ENCODE measurements around the gene DYNC2LI1.
A peak's percentile ranks its signal among the peaks of the same experiment; 100 is the strongest.

DYNC2LI1 gene

GRCh38 chr2:43762286-43762685, 11.6 kb upstream of the DYNC2LI1 start:
- DNase-seq (ENCODE audit: extremely low read depth in 1 of 2, low read depth in 1 of 2) = no peak

- DNase-seq (ENCODE audit: extremely low read depth in 1 of 2, low read depth in 1 of 2) = no peak
These were observed 10.7 kb upstream of the DYNC2LI1 start for GRCh38 chr2:43763091-43763490.

GRCh38 chr2:43764086-43764705, 9.6 kb upstream of the DYNC2LI1 start:
- DNase-seq (ENCODE audit: extremely low read depth in 1 of 2, low read depth in 1 of 2) = no peak

- DNase-seq (ENCODE audit: extremely low read depth in 1 of 2, low read depth in 1 of 2) = no peak
These were observed 7.8 kb upstream of the DYNC2LI1 start for GRCh38 chr2:43766006-43766405.

GRCh38 chr2:43774617-43775016, 778 bp downstream of the DYNC2LI1 start:
- no peak for DNase-seq (ENCODE audit: extremely low read depth in 1 of 2, low read depth in 1 of 2)

GRCh38 chr2:43776324-43776723, 2.5 kb downstream of the DYNC2LI1 start:
- no peak for DNase-seq (ENCODE audit: extremely low read depth in 1 of 2, low read depth in 1 of 2)

GRCh38 chr2:43777306-43777926, 3.6 kb downstream of the DYNC2LI1 start:
- peak; percentile 3 to 49 for DNase-seq (ENCODE audit: extremely low read depth in 1 of 2, low read depth in 1 of 2)

GRCh38 chr2:43778233-43778632, 4.4 kb downstream of the DYNC2LI1 start:
- no peak for DNase-seq (ENCODE audit: extremely low read depth in 1 of 2, low read depth in 1 of 2)

GRCh38 chr2:43787895-43788294, 14.1 kb downstream of the DYNC2LI1 start:
- DNase-seq (ENCODE audit: extremely low read depth in 1 of 2, low read depth in 1 of 2) = no peak

- no peak for DNase-seq (ENCODE audit: extremely low read depth in 1 of 2, low read depth in 1 of 2)
These were observed 14.8 kb downstream of the DYNC2LI1 start for GRCh38 chr2:43788646-43789045.

GRCh38 chr2:43790147-43790546, 16.3 kb downstream of the DYNC2LI1 start:
- no peak for DNase-seq (ENCODE audit: extremely low read depth in 1 of 2, low read depth in 1 of 2)

- DNase-seq (ENCODE audit: extremely low read depth in 1 of 2, low read depth in 1 of 2) = no peak
These were observed 17.4 kb downstream of the DYNC2LI1 start for GRCh38 chr2:43791035-43791765.

GRCh38 chr2:43792653-43793052, 18.8 kb downstream of the DYNC2LI1 start:
- DNase-seq (ENCODE audit: extremely low read depth in 1 of 2, low read depth in 1 of 2) = no peak

GRCh38 chr2:43794956-43795355, 21.1 kb downstream of the DYNC2LI1 start:
- DNase-seq (ENCODE audit: extremely low read depth in 1 of 2, low read depth in 1 of 2) = no peak

- DNase-seq (ENCODE audit: extremely low read depth in 1 of 2, low read depth in 1 of 2) = no peak
These were observed 22.4 kb downstream of the DYNC2LI1 start for GRCh38 chr2:43796206-43796605.

GRCh38 chr2:43798300-43798699, 24.5 kb downstream of the DYNC2LI1 start:
- DNase-seq (ENCODE audit: extremely low read depth in 1 of 2, low read depth in 1 of 2) = no peak

GRCh38 chr2:43800894-43801293, 27.1 kb downstream of the DYNC2LI1 start:
- DNase-seq (ENCODE audit: extremely low read depth in 1 of 2, low read depth in 1 of 2) = no peak

- DNase-seq (ENCODE audit: extremely low read depth in 1 of 2, low read depth in 1 of 2) = no peak
These were observed 28.3 kb downstream of the DYNC2LI1 start for GRCh38 chr2:43802135-43802534.

- DNase-seq (ENCODE audit: extremely low read depth in 1 of 2, low read depth in 1 of 2) = no peak
These were observed 29.3 kb downstream of the DYNC2LI1 start for GRCh38 chr2:43803113-43803512.

GRCh38 chr2:43806719-43807031, 32.8 kb downstream of the DYNC2LI1 start:
- DNase-seq (ENCODE audit: extremely low read depth in 1 of 2, low read depth in 1 of 2) = no peak

GRCh38 chr2:43810452-43810851, 36.6 kb downstream of the DYNC2LI1 start:
- DNase-seq (ENCODE audit: extremely low read depth in 1 of 2, low read depth in 1 of 2) = no peak

- no peak for DNase-seq (ENCODE audit: extremely low read depth in 1 of 2, low read depth in 1 of 2)
These were observed 37.0 kb downstream of the DYNC2LI1 start for GRCh38 chr2:43810888-43811287.
